PC-9 (cell line): ENCODE data around the gene AKAP13. TPM values are rescaled to one million over a fixed set of nuclear protein-coding genes. Genes with fewer than 3 reads are reported as not detected.

Experiments used
- BruUV-seq: library from RNA; stranded (reverse); fragments of 400-500 nt; replicated peaks from 2 replicates; lab custom pipeline; 2021; lab: Mats Ljungman, UMichigan
- CTCF ChIA-PET: fragments of 300-600 bp; sonication (Branson Sonifier 250); formaldehyde crosslinking; loops from one replicate; lab custom pipeline; 2022; ENCODE audit warnings: antibody characterized with exemption; lab: Charles Lee
- POLR2A ChIA-PET: fragments of 300-600 bp; sonication (Branson Sonifier 250); formaldehyde crosslinking; loops from one replicate; lab custom pipeline; 2022; ENCODE audit warnings: antibody characterized with exemption; ENCODE audit not compliant: unreplicated experiment; lab: Charles Lee
- DNase-seq, 2 experiments: peaks; one replicate each; pipeline versions ENCODE4 v3.0.0 to v3.0.0-alpha.2; 2015 to 2022; ENCODE audit warnings: mixed read lengths in 1 of 2
- H2AFZ ChIP-seq: fragments of 200-600 bp; sonication (generic); 2 replicates; pipeline ENCODE4 v1.8.1; 2017; ENCODE audit warnings: antibody characterized with exemption
- H3F3A ChIP-seq: fragments of 200-600 bp; sonication (generic); 2 replicates; pipeline ENCODE4 v1.8.1; 2017; ENCODE audit warnings: antibody characterized with exemption, mild to moderate bottlenecking, low read depth; ENCODE audit not compliant: insufficient read depth
- H3K27ac ChIP-seq: fragments of 200-600 bp; sonication (generic); 2 replicates; pipeline ENCODE4 v1.6.1; 2016; ENCODE audit warnings: mixed run types
- H3K27me3 ChIP-seq: fragments of 200-600 bp; sonication (generic); 2 replicates; pipeline ENCODE4 v1.6.1; 2016; ENCODE audit warnings: low read depth, mixed run types; ENCODE audit not compliant: insufficient read depth
- H3K36me3 ChIP-seq: fragments of 200-600 bp; sonication (generic); 2 replicates; pipeline ENCODE4 v1.6.1; 2016; ENCODE audit warnings: low read depth, mixed run types
- H3K4me1 ChIP-seq: fragments of 200-600 bp; sonication (generic); replicated peaks from 2 replicates; pipeline ENCODE4 v1.6.1; 2016; ENCODE audit warnings: mixed run types; ENCODE audit not compliant: insufficient read depth
- H3K4me2 ChIP-seq: fragments of 200-600 bp; sonication (generic); 2 replicates; pipeline ENCODE4 v1.6.1; 2017; ENCODE audit warnings: mixed run types
- H3K4me3 ChIP-seq: fragments of 200-600 bp; sonication (generic); 2 replicates; pipeline ENCODE4 v1.6.1; 2016; ENCODE audit warnings: mixed run types
- H3K79me2 ChIP-seq: fragments of 200-600 bp; sonication (generic); 2 replicates; pipeline ENCODE4 v1.6.1; 2017; ENCODE audit warnings: low read depth, mixed run types
- H3K9me2 ChIP-seq: fragments of 200-600 bp; sonication (generic); 2 replicates; pipeline ENCODE4 v1.8.1; 2017; ENCODE audit warnings: mild to moderate bottlenecking; ENCODE audit not compliant: insufficient read depth
- H3K9me3 ChIP-seq: fragments of 200-600 bp; sonication (generic); 2 replicates; pipeline ENCODE4 v1.8.1; 2016; ENCODE audit warnings: low read depth; ENCODE audit not compliant: insufficient read depth
- H4K20me1 ChIP-seq: fragments of 200-600 bp; sonication (generic); 2 replicates; pipeline ENCODE4 v1.8.1; 2017; ENCODE audit not compliant: insufficient read depth
- EZH2 ChIP-seq: fragments of 200-600 bp; sonication (generic); IDR thresholded peaks from 2 replicates; pipeline ENCODE4 v1.8.0; 2017; ENCODE audit warnings: antibody characterized with exemption, low read depth
- intact Hi-C: fragments of 100-400 bp; cut with micrococcal nuclease; formaldehyde crosslinking; loops from one replicate; pipeline ENCODE4 v1.10.0; 2022; ENCODE audit not compliant: unreplicated experiment
- total RNA-seq: library from RNA; stranded (reverse); gene quantifications from 2 replicates; pipeline ENCODE4 v1.2.3, GENCODE V29; 2021
- TF ChIP-seq, protein P1 (sequence below): fragments of 200-600 bp; sonication (generic); conservative IDR thresholded peaks from 2 replicates; pipeline ENCODE4 v1.6.1; 2017; ENCODE audit warnings: mixed run types, antibody characterized with exemption, mild to moderate bottlenecking, moderate library complexity

AKAP13 gene
- total RNA-seq, 1 experiment from 2014 or later, result 82.5 TPM

DNA sequence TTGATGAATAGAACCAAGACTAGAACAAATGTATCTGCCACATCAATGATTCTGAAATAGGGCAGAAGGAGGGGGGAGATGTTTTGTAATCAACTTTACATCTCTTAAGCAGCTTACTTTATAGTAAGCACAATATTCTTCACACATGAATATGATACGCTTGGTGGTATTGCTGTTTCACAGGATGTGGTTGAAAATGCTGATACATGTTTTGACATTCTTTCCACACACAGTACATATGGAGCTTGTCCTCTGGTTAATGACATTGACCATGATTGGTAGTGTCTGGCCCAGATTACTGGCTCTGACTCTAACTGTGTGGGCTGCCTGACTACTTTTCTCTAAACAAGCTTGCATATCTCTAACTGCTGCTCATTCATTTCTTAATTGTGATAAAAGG is 245.5 kb downstream of the AKAP13 start:
- H3K79me2 ChIP-seq, result peaks cover 4% of the 10 kb centered on the region; the same call in 1 of the 2 replicates

DNA sequence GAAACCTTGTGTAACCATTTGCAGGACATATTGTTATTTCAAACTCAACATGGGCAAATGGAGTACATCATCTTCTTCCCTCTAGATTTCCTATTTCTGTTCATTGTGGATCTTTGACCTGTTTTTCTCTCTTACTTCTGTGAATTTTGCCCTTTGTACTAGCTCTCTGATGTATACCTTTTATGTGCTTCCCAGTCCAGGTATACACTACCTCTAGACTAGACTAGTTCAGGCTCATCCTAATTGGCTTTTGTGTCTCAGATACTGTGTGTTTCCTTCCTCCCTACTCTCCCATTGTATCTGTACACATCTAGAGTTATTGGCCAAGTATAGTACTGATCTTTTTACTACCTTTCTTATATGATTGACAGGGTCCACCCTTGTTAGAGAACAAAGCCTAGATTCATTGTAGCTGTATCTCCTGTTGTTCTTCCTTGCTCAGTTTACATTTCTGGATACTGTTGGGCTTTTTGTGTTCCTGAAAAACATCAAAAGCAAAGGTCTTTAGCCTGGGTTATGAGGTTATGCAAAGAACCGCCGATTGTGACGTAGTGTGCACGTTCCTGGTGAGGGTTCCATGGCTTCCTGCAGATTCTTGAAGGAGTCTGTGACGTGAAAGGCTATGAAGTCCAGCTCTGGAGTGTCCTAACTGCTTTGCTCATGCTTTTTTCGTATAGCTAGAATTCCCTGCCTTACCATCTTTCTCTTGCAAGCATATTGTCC is 247.0 kb downstream of the AKAP13 start:
- H3K36me3 ChIP-seq, result no peaks in the 10 kb centered on the region
- intact Hi-C loops, result no loop called here
- POLR2A ChIA-PET, result no interaction called here
- no peaks in the 10 kb centered on the region; the same call in 1 of the 2 replicates for H3F3A ChIP-seq
- H3K4me2 ChIP-seq, result no peak overlapping the region
- H2AFZ ChIP-seq, result no peak overlapping the region
- H3K27me3 ChIP-seq, result no peaks in the 10 kb centered on the region
- H3K79me2 ChIP-seq, result 0 out of 2 replicates have a peak, but pooled peaks cover 3% of the 10 kb centered on the region
- no peak for DNase-seq
- no peak for TF ChIP-seq EZH2
- TF ChIP-seq, protein P1, sequence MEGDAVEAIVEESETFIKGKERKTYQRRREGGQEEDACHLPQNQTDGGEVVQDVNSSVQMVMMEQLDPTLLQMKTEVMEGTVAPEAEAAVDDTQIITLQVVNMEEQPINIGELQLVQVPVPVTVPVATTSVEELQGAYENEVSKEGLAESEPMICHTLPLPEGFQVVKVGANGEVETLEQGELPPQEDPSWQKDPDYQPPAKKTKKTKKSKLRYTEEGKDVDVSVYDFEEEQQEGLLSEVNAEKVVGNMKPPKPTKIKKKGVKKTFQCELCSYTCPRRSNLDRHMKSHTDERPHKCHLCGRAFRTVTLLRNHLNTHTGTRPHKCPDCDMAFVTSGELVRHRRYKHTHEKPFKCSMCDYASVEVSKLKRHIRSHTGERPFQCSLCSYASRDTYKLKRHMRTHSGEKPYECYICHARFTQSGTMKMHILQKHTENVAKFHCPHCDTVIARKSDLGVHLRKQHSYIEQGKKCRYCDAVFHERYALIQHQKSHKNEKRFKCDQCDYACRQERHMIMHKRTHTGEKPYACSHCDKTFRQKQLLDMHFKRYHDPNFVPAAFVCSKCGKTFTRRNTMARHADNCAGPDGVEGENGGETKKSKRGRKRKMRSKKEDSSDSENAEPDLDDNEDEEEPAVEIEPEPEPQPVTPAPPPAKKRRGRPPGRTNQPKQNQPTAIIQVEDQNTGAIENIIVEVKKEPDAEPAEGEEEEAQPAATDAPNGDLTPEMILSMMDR, result no peak
- H4K20me1 ChIP-seq, result 0 out of 2 replicates have a peak, but pooled peaks cover 6% of the 10 kb centered on the region
- no peak overlapping the region for H3K27ac ChIP-seq
- CTCF ChIA-PET, result no interaction called here
- no peaks in the 10 kb centered on the region for H3K9me3 ChIP-seq
- no TSS peak for BruUV-seq
- H3K4me1 ChIP-seq, result no peaks in the 10 kb centered on the region
- no peak overlapping the region for H3K4me3 ChIP-seq
- H3K9me2 ChIP-seq, result no peaks in the 10 kb centered on the region

More for the DNA sequence above, 245.5 kb downstream of the AKAP13 start:
- no peak overlapping the region for H3K27ac ChIP-seq
- no peaks in the 10 kb centered on the region for H3K9me3 ChIP-seq
- H3F3A ChIP-seq, result no peaks in the 10 kb centered on the region; the same call in 1 of the 2 replicates
- H3K27me3 ChIP-seq, result no peaks in the 10 kb centered on the region
- ChIA-PET CTCF (no interaction called here), POLR2A (no interaction called here)
- H2AFZ ChIP-seq, result no peak overlapping the region
- DNase-seq, result no peak
- intact Hi-C loops, result no loop called here
- BruUV-seq, result no TSS peak
- H3K4me1 ChIP-seq, result no peaks in the 10 kb centered on the region
- H4K20me1 ChIP-seq, result 0 out of 2 replicates have a peak, but pooled peaks cover 6% of the 10 kb centered on the region
- no peak overlapping the region for H3K4me3 ChIP-seq
- H3K4me2 ChIP-seq, result no peak overlapping the region
- H3K36me3 ChIP-seq, result no peaks in the 10 kb centered on the region
- no peaks in the 10 kb centered on the region for H3K9me2 ChIP-seq
- no peak for TF ChIP-seq EZH2
- TF ChIP-seq, protein P1, result no peak

DNA sequence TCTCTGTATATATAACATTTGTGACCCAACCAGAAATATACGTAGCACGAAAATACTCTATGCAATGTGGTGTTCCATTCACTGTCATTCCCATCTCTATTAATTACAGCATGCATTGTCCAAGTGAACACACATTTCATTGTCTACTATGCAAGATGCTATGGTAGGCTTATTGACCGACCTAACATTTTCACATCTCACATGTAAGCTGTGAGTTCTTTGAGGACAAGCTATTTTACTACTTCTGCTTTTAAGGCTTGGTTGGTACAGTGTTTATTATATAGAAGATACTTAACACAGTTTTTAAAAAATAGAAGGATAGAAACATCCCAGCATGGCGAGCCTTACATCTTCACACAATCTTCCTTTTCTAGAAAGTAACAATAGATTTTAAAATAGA is 249.9 kb downstream of the AKAP13 start:
- Histone ChIP-seq H3K4me1 (no peaks in the 10 kb centered on the region), H3K27ac (no peak overlapping the region), H3K4me3 (no peak overlapping the region), H3K9me2 (no peaks in the 10 kb centered on the region; the same call in 1 of the 2 replicates), H3F3A (no peaks in the 10 kb centered on the region), H3K79me2 (0 out of 2 replicates have a peak, but pooled peaks cover 3% of the 10 kb centered on the region), H3K9me3 (peaks cover 5% of the 10 kb centered on the region; the same call in 1 of the 2 replicates), H4K20me1 (peaks cover 5% of the 10 kb centered on the region; the same call in 1 of the 2 replicates), H3K27me3 (no peaks in the 10 kb centered on the region), H3K4me2 (no peak overlapping the region), H2AFZ (no peak overlapping the region), H3K36me3 (no peaks in the 10 kb centered on the region)
- no TSS peak for BruUV-seq
- POLR2A ChIA-PET, result no interaction called here
- TF ChIP-seq, protein P1, result no peak
- no peak for TF ChIP-seq EZH2
- intact Hi-C loops, result no loop called here
- CTCF ChIA-PET, result no interaction called here
- no peak for DNase-seq
